NCI-H1694 treated with DMSO at 0.1 percent for 48 hours (cell line): ENCODE data around the gene ITGAE.

Experiments used
- DNase-seq: peaks from one replicate; lab custom pipeline; 2025; lab: John Stamatoyannopoulos, UW

The ITGAE gene

GRCh38 chr17:3665834-3666233 lies 135.2 kb downstream of the ITGAE start:
- no peak for DNase-seq
